OCI-LY7 (cell line): ENCODE measurements around the gene KLHL8. TPM values are rescaled to one million over a fixed set of nuclear protein-coding genes. Genes with fewer than 3 reads are reported as not detected.

Experiments
- BruUV-seq: library from RNA; stranded (reverse); fragments of 400-500 nt; replicated peaks from 2 replicates; lab custom pipeline; 2021; lab: Mats Ljungman, UMichigan
- CTCF ChIA-PET: fragments of 300-600 bp; sonication (Branson Sonifier 250); formaldehyde crosslinking; loops from one replicate; lab custom pipeline; 2022; ENCODE audit warnings: antibody characterized with exemption; ENCODE audit not compliant: unreplicated experiment; lab: Charles Lee
- POLR2A ChIA-PET: fragments of 300-600 bp; sonication (Branson Sonifier 250); formaldehyde crosslinking; loops from one replicate; lab custom pipeline; 2022; ENCODE audit warnings: antibody characterized with exemption; lab: Charles Lee
- DNase-seq: peaks from one replicate; pipeline ENCODE4 v3.0.0-alpha.2; 2015; ENCODE audit warnings: low spot score
- H2AFZ ChIP-seq: fragments of 200-600 bp; sonication (generic), shearing (Covaris generic); 2 replicates; pipeline ENCODE4 v1.6.1; 2014; ENCODE audit warnings: mild to moderate bottlenecking, antibody characterized with exemption, low read length, moderate library complexity
- H3K27ac ChIP-seq: fragments of 200-600 bp; sonication (generic); 2 replicates; pipeline ENCODE4 v1.5.1; 2014; ENCODE audit warnings: mixed run types, low read depth, mild to moderate bottlenecking, moderate library complexity, low read length, inconsistent platforms; ENCODE audit not compliant: poor library complexity, severe bottlenecking
- H3K36me3 ChIP-seq: fragments of 200-600 bp; sonication (generic); 2 replicates; pipeline ENCODE4 v1.6.1; 2014; ENCODE audit warnings: mild to moderate bottlenecking, antibody characterized with exemption, low read length, moderate library complexity, mixed read lengths; ENCODE audit not compliant: insufficient read depth
- H3K4me1 ChIP-seq: fragments of 200-600 bp; sonication (generic); 2 replicates; pipeline ENCODE4 v1.5.1; 2014; ENCODE audit warnings: mild to moderate bottlenecking, low read length; ENCODE audit not compliant: insufficient read depth, poor library complexity, severe bottlenecking
- H3K4me2 ChIP-seq: fragments of 200-600 bp; sonication (generic); 2 replicates; pipeline ENCODE4 v1.6.1; 2014; ENCODE audit warnings: mild to moderate bottlenecking, low read length
- H3K4me3 ChIP-seq: fragments of 200-600 bp; sonication (generic); 2 replicates; pipeline ENCODE4 v1.5.1; 2014; ENCODE audit warnings: mild to moderate bottlenecking, low read depth, low read length; ENCODE audit not compliant: poor library complexity, severe bottlenecking
- H3K79me2 ChIP-seq: fragments of 200-600 bp; sonication (generic); 2 replicates; pipeline ENCODE4 v1.6.1; 2016; ENCODE audit warnings: low read depth, mild to moderate bottlenecking, low read length, moderate library complexity, mixed read lengths; ENCODE audit not compliant: insufficient read depth
- H3K9me2 ChIP-seq: fragments of 200-600 bp; sonication (generic); 2 replicates; pipeline ENCODE4 v1.6.1; 2016; ENCODE audit warnings: mild to moderate bottlenecking, low read length, mixed read lengths; ENCODE audit not compliant: insufficient read depth
- H3K9me3 ChIP-seq: fragments of 200-600 bp; sonication (generic); 2 replicates; pipeline ENCODE4 v1.6.1; 2014; ENCODE audit warnings: mild to moderate bottlenecking, mixed run types, low read length, mixed read lengths
- H4K20me1 ChIP-seq: fragments of 200-600 bp; sonication (generic); 2 replicates; pipeline ENCODE4 v1.6.1; 2014; ENCODE audit warnings: mild to moderate bottlenecking, antibody characterized with exemption, low read length, moderate library complexity, mixed read lengths; ENCODE audit not compliant: insufficient read depth
- EZH2phosphoT487 ChIP-seq: fragments of 200-600 bp; sonication (generic); IDR thresholded peaks from 2 replicates; pipeline ENCODE4 v1.6.1; 2018; ENCODE audit warnings: low read depth, borderline replicate concordance, mild to moderate bottlenecking, mixed run types, antibody characterized with exemption, low read length, moderate library complexity, mixed read lengths
- intact Hi-C: fragments of 100-400 bp; cut with micrococcal nuclease; formaldehyde crosslinking; loops from one replicate; pipeline ENCODE4 v1.10.0; 2022; ENCODE audit not compliant: unreplicated experiment
- total RNA-seq, 2 experiments: library from RNA; depleted of rRNA in 1 of 2; stranded (reverse); fragments of >200 nt in 1 of 2; shearing (Covaris generic) in 1 of 2; gene quantifications; 2 replicates each; pipeline ENCODE4 v1.2.3, GENCODE V29; 2014 to 2022
- TF ChIP-seq, protein P1 (sequence below): fragments of 200-600 bp; sonication (generic); conservative IDR thresholded peaks from 2 replicates; pipeline ENCODE4 v1.5.1; 2014; ENCODE audit warnings: mild to moderate bottlenecking, antibody characterized with exemption, low read length, moderate library complexity, mixed read lengths

Gene KLHL8
- total RNA-seq, 2 experiments from 2014 or later: 9.0 to 23.4 TPM

DNA sequence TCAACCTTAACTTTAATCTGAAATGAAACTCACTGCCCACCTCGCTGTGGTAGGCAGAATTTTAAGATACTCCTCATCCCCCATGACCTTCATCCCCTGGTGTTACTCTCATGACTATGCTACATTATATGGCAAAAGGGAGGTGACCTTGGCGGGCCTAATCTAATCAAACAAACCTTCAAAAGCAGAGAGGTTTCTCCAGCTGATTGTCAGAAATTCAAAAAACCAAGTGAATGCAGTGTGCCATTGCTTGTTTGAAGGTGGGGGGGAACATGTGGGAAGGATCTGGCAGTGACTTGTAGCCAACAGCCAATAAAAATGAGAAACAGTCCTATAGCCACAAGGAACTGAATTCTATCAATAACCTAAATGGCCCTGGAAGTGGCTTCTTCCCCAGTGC is 48.5 kb downstream of the KLHL8 start:
- BruUV-seq: no TSS peak
- H2AFZ ChIP-seq: no peak overlapping the region
- H4K20me1 ChIP-seq: no peaks in the 10 kb centered on the region
- POLR2A ChIA-PET: no interaction called here
- peaks cover 32% of the 10 kb centered on the region for H3K36me3 ChIP-seq
- no peaks in the 10 kb centered on the region for H3K79me2 ChIP-seq
- intact Hi-C loops: no loop called here
- no peaks in the 10 kb centered on the region for H3K4me1 ChIP-seq
- no peak for DNase-seq
- no peak overlapping the region for H3K4me3 ChIP-seq
- CTCF ChIA-PET: no interaction called here
- H3K9me3 ChIP-seq: no peaks in the 10 kb centered on the region
- no peaks in the 10 kb centered on the region for H3K9me2 ChIP-seq
- no peak for TF ChIP-seq EZH2phosphoT487
- H3K4me2 ChIP-seq: no peak overlapping the region
- no peak overlapping the region for H3K27ac ChIP-seq

DNA sequence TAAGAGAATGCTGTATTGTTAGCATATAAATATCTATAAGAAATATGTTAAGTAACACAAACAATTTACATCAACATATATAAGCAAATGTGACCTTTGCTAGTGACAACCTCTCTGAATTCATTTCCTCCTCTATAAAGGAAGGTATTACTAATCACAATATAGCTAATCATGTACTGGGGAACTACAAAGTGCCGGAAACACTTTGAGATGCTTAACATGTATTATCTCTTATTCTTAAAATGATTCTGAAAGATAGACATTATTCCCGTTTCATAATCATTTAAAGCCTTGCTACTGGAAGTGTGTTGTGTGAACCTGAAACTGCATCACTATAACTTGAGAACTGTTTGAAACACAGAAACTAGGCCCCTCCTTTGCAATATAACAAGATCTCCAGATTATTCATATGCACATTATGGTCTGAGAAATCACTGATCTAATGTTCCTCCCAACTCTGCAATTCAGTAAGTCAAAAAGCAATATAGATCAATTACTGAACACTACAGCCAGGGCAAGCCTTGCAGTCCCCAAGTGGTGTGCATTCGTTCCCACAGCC is 54.0 kb downstream of the KLHL8 start:
- H3K79me2 ChIP-seq: no peaks in the 10 kb centered on the region
- CTCF ChIA-PET: no interaction called here
- BruUV-seq: no TSS peak
- no peaks in the 10 kb centered on the region for H3K9me3 ChIP-seq
- H2AFZ ChIP-seq: no peak overlapping the region
- no peaks in the 10 kb centered on the region for H3K9me2 ChIP-seq
- no peak overlapping the region for H3K4me2 ChIP-seq
- intact Hi-C loops: no loop called here
- TF ChIP-seq EZH2phosphoT487: no peak
- TF ChIP-seq, protein P1, sequence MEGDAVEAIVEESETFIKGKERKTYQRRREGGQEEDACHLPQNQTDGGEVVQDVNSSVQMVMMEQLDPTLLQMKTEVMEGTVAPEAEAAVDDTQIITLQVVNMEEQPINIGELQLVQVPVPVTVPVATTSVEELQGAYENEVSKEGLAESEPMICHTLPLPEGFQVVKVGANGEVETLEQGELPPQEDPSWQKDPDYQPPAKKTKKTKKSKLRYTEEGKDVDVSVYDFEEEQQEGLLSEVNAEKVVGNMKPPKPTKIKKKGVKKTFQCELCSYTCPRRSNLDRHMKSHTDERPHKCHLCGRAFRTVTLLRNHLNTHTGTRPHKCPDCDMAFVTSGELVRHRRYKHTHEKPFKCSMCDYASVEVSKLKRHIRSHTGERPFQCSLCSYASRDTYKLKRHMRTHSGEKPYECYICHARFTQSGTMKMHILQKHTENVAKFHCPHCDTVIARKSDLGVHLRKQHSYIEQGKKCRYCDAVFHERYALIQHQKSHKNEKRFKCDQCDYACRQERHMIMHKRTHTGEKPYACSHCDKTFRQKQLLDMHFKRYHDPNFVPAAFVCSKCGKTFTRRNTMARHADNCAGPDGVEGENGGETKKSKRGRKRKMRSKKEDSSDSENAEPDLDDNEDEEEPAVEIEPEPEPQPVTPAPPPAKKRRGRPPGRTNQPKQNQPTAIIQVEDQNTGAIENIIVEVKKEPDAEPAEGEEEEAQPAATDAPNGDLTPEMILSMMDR: no peak
- no peaks in the 10 kb centered on the region for H4K20me1 ChIP-seq
- no peak for DNase-seq
- H3K36me3 ChIP-seq: peaks cover 27% of the 10 kb centered on the region
- H3K27ac ChIP-seq: no peak overlapping the region
- no peak overlapping the region for H3K4me3 ChIP-seq
- POLR2A ChIA-PET: no interaction called here
- no peaks in the 10 kb centered on the region for H3K4me1 ChIP-seq

DNA sequence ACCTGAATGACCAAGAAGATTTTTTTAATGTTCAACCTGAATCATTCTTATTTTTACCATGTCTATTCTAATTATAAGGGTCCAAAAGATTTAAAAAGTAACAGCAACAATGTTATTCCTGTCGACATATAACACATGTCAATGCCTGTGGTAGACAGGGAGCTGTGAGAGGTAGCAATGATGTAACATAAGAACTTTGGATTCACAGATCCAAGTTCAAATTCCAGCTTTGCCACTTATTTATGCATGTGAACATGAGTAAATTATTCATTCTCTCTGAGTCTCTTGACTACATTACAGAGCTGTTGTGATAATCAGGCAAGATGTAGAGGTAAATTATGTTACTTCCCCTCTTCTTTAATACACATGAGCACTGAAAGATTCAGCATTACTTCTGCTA is 54.5 kb downstream of the KLHL8 start:
- Histone ChIP-seq H3K4me2 (no peak overlapping the region), H3K4me3 (no peak overlapping the region), H3K4me1 (no peaks in the 10 kb centered on the region), H3K36me3 (peaks cover 27% of the 10 kb centered on the region), H4K20me1 (no peaks in the 10 kb centered on the region), H2AFZ (no peak overlapping the region), H3K79me2 (no peaks in the 10 kb centered on the region), H3K27ac (no peak overlapping the region), H3K9me3 (no peaks in the 10 kb centered on the region), H3K9me2 (no peaks in the 10 kb centered on the region)
- ChIA-PET POLR2A (no interaction called here), CTCF (no interaction called here)
- BruUV-seq: no TSS peak
- TF ChIP-seq, protein P1: no peak
- TF ChIP-seq EZH2phosphoT487: no peak
- DNase-seq: no peak
- intact Hi-C loops: no loop called here
